BJ (cell line): ENCODE measurements around the gene TGFBI. TPM values are rescaled to one million over a fixed set of nuclear protein-coding genes. Genes with fewer than 3 reads are reported as not detected.

Source experiments
- CTCF ChIA-PET: fragments of 350-600 bp; formaldehyde crosslinking; extraction: SDS; loops from one replicate; lab custom pipeline; 2021; ENCODE audit warnings: antibody characterized with exemption, inconsistent platforms; lab: Yijun Ruan, JAX
- POLR2A ChIA-PET: fragments of 300-600 bp; sonication (Branson Sonifier 250); formaldehyde crosslinking; extraction: SDS; loops from one replicate; lab custom pipeline; 2021; ENCODE audit warnings: antibody characterized with exemption; lab: Charles Lee
- DNase-seq: peaks from one replicate; pipeline ENCODE4 v3.0.0-alpha.2; 2011; ENCODE audit warnings: low read depth
- H3K27me3 ChIP-seq: 2 replicates; pipeline ENCODE4 v1.6.0; 2011; ENCODE audit warnings: low read length; ENCODE audit not compliant: control insufficient read depth, insufficient read depth
- H3K36me3 ChIP-seq: 2 replicates; pipeline ENCODE4 v1.5.1; 2011; ENCODE audit warnings: low read length; ENCODE audit not compliant: control insufficient read depth, insufficient read depth
- H3K4me3 ChIP-seq: 2 replicates; pipeline ENCODE4 v1.5.1; 2011; ENCODE audit warnings: low read depth, mild to moderate bottlenecking, control low read depth, low read length
- CTCF ChIP-seq: IDR thresholded peaks from 2 replicates; pipeline ENCODE4 v1.5.1; 2011; ENCODE audit warnings: low read depth, mild to moderate bottlenecking, control low read depth, inconsistent platforms, low read length, moderate library complexity; ENCODE audit not compliant: insufficient read depth
- polyA plus RNA-seq: library from polyadenylated mRNA; depleted of rRNA; stranded (reverse); fragments of >200 nt; gene quantifications from 2 replicates; pipeline ENCODE4 v1.2.3, GENCODE V29; 2011

Gene TGFBI
- polyA plus RNA-seq, 1 experiment: 1,228 TPM

DNA sequence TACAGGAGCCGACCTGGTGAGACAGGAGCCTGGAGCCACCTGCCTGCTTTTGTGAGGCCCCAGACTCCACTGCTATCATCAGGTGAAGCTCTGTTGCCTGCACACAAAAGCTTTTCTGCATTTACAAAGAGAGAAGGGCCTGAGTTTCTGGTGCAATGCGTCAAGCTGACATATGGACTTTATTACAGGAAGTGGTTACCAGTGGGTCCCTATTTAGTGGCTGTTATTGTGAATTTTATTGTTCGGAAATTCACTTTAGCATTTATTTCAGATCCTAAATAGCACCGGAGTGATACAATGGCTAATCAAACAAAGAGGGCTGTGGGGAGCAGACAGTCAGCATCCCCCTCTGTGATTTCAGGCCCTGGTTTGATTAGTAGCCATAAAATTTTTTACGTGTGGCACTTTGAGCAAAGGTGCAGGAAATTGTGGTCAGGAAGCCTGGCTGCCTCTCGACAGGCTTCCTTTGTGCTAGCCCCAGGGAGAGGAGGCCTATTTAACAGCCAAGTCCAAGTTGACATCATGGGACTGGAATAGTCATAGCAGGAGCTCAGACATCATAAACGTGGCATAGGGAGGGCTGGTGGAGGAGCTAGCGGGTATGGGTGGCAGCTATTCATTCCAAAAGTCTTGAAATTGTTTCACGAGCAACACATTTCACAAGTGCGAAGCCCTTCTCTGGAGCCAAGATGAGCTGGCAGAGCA, 8.4 kb downstream of the TGFBI start:
- ChIA-PET POLR2A (interaction anchor here (0.5 to 0.9 kb wide), 4 partner anchors 9 to 506 kb away, joined by 3 to 4 read pairs (median 3); partner anchors contain the start of gene TGFBI), CTCF (interaction anchor here (1.1 to 1.8 kb wide), 5 partner anchors 14 to 88 kb away, joined by 3 to 9 read pairs (median 4); no protein-coding TSS in a partner anchor)
- no peaks in the 10 kb centered on the region for H3K27me3 ChIP-seq
- TF ChIP-seq CTCF: no peak
- DNase-seq: no peak
- no peak overlapping the region for H3K4me3 ChIP-seq
- H3K36me3 ChIP-seq: peaks cover 22% of the 10 kb centered on the region

DNA sequence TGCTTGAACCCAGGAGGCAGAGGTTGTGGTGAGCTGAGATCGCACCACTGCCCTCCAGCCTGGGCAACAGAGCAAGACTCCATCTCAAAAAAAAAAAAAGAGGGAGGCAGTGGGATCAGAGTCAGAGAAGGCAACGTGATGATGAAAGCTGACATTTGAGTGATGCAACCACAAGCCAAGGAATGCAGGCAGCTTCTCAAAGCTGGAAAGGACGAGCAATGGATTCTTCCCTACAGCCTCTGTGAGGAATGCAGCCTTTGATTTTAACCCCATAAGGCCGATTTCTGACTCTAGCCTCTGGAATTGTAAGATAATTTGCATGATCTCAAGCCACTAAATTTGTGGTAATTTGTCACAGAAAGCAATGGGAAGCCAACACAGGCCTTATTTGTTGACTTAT, 9.8 kb downstream of the TGFBI start:
- ChIA-PET POLR2A (no interaction called here), CTCF (interaction anchor here (0.6 to 1.5 kb wide), 3 partner anchors 12 to 47 kb away, joined by 3 to 5 read pairs (median 3); no protein-coding TSS in a partner anchor)
- TF ChIP-seq CTCF: no peak
- Histone ChIP-seq H3K36me3 (peaks cover 23% of the 10 kb centered on the region), H3K27me3 (no peaks in the 10 kb centered on the region), H3K4me3 (no peak overlapping the region)
- no peak for DNase-seq

GRCh38 chr5:136039202-136039601, 10.4 kb downstream of the TGFBI start:
- H3K36me3 ChIP-seq: peaks cover 24% of the 10 kb centered on the region
- POLR2A ChIA-PET: no interaction called here

DNA sequence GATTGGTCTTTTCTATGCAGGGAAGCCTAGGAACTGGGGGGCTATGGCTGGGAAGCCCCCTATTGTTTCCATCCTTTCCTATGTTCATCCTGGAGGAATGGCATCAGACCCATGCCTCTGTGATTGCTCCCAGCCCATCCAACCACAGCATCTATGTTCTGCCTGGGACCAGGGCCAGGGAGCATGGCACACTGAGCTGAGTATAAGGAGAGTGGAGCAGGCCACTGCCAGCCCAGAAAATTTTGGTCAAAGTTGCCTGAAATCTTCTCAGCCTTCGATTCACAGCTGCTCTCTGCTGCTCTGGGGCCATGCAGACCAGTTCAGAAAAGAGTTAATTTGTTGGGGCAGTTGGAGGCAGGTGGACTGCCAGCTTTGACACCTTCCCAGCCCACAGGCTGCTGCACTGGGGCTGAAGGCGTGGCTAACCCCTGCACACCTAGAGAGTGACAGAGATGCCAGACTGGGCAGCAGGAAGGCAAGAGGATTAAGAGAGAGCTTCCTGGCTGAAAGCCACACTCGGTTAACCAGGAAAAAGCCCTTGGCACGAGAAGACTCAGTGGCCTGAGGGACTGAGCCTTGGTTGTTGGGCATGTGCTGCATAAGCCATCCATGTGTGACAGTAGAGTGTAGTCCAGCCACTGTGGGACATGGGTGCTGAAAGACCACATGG, 12.1 kb downstream of the TGFBI start:
- Histone ChIP-seq H3K27me3 (no peaks in the 10 kb centered on the region), H3K4me3 (no peak overlapping the region), H3K36me3 (peaks cover 18% of the 10 kb centered on the region)
- POLR2A ChIA-PET: no interaction called here
- no peak for DNase-seq
- TF ChIP-seq CTCF: no peak
- CTCF ChIA-PET: interaction anchor here (0.7 to 1.5 kb wide), 3 partner anchors 9 to 22 kb away, joined by 3 read pairs; no protein-coding TSS in a partner anchor

More at GRCh38 chr5:136039202-136039601, 10.4 kb downstream of the TGFBI start:
- CTCF ChIA-PET: interaction anchor here (1.5 kb wide), 1 partner anchor 19 kb away, joined by 3 read pairs; no protein-coding TSS in a partner anchor
- TF ChIP-seq CTCF: no peak
- H3K27me3 ChIP-seq: no peaks in the 10 kb centered on the region
- no peak for DNase-seq
- no peak overlapping the region for H3K4me3 ChIP-seq

DNA sequence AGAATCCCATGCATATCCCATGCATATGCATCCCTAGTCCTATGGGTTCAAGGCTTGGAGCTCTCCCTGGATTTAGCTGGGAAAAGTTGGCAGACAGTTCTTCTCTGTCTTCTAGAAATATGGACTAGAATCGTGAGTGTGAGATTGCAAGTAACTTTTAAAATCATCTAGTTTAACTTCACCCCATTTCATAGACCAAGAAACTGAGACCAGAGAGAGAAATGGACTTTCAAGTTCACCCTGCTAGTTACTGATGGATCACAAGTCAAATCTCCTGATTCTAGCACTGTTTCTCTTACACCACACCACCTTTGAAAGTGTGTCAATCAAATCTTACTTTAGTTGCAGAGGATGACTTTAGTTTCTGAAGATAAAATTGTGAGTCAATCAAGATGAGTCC, 13.4 kb downstream of the TGFBI start:
- Histone ChIP-seq H3K36me3 (peaks cover 22% of the 10 kb centered on the region), H3K4me3 (no peak overlapping the region), H3K27me3 (no peaks in the 10 kb centered on the region)
- CTCF ChIA-PET: no interaction called here
- no peak for DNase-seq
- TF ChIP-seq CTCF: no peak
- POLR2A ChIA-PET: no interaction called here
